ENCODE results near the gene SLFN12L. TPM values are rescaled to one million over a fixed set of nuclear protein-coding genes. Genes with fewer than 3 reads are reported as not detected.

Gene SLFN12L
- total RNA-seq, 4 donors from 2014 or later: 0.10 to 0.31 (median 0.15) TPM; not detected in 1

DNA sequence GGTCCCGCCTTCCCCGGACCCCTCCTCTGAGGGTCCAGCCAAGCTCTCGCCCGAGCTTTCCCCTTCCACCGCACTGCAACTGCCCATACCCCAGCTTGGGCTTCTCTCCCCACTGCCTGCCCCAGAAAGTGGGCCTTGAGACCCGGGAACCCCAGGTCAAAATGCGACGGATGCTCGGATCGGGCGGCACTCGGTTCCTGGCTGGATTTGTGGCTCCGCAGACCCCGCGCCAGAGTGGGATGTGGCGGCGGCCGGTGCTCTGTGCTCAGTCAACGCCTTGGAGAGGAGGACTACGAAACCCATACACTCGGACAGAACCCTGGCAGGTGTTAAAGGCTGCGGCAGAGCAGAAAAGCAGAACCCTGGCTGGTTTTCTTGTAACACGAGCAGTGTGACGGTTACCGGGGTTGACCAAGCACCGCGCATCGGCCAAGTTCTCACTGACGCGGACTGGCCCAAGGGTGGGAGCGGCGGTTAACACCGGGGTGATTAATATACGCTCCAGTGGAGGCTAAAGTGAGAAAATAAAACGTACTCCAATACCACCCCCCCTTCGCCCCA is 88.0 kb downstream of the SLFN12L start:
- Histone ChIP-seq H3K27me3 (peaks cover 28 to 47% (median 32%) of the 10 kb centered on the region in 3 donors), H3K4me3 (peak overlapping the region; percentile 4 to 62 (median 26)), H3K36me3 (no peaks in the 10 kb centered on the region), H3K27ac (no peak overlapping the region), H3K4me1 (peaks cover 3 to 5% of the 10 kb centered on the region in 2 donors), H3K9me3 (no peaks in the 10 kb centered on the region)
- peak in 1 of 2 donors; percentile 11 for ATAC-seq
- intact Hi-C loops (cut with DNase I; ENCODE audit: low total_unique reads) (no loop called here), in situ Hi-C loops (cut with MboI; ENCODE audit: low sequenced_read_pairs in 4 of 4) (loop anchor here in 1 of 4 donors (25.0 kb wide), 1 partner anchor 88 kb away; the partner anchor contains the start of gene SLFN12L)
- no peak for TF ChIP-seq POLR2A (IDR thresholded peaks at IDR 0.05)
- TF ChIP-seq, protein P1, sequence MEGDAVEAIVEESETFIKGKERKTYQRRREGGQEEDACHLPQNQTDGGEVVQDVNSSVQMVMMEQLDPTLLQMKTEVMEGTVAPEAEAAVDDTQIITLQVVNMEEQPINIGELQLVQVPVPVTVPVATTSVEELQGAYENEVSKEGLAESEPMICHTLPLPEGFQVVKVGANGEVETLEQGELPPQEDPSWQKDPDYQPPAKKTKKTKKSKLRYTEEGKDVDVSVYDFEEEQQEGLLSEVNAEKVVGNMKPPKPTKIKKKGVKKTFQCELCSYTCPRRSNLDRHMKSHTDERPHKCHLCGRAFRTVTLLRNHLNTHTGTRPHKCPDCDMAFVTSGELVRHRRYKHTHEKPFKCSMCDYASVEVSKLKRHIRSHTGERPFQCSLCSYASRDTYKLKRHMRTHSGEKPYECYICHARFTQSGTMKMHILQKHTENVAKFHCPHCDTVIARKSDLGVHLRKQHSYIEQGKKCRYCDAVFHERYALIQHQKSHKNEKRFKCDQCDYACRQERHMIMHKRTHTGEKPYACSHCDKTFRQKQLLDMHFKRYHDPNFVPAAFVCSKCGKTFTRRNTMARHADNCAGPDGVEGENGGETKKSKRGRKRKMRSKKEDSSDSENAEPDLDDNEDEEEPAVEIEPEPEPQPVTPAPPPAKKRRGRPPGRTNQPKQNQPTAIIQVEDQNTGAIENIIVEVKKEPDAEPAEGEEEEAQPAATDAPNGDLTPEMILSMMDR (IDR thresholded peaks at IDR 0.05 in 4 of 5, conservative IDR thresholded peaks at IDR 0.05 in 1 of 5): no peak
- no peak for DNase-seq

DNA sequence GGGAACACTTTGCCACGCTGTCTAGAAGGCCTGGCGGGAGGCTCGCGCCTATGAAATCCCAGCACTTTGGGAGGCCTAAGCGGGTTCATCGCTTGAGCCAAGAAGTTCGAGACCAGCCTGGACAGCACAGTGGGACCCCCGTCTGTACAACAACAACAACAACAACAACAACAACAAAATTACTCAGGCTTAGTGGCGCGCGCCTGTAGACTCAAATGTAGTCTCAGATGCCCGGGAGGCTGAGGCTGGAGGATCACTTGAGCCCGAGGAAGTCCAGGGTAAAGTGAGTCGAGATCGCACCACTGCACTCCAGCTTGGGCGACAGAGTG is 88.6 kb downstream of the SLFN12L start:
- Histone ChIP-seq H3K27me3 (peaks cover 28 to 47% (median 32%) of the 10 kb centered on the region in 3 donors), H3K4me3 (peak overlapping the region in 3 of 4 donors; percentile 58 to 74 (median 62)), H3K4me1 (peaks cover 3 to 5% of the 10 kb centered on the region in 2 donors), H3K27ac (no peak overlapping the region), H3K9me3 (no peaks in the 10 kb centered on the region), H3K36me3 (no peaks in the 10 kb centered on the region)
- in situ Hi-C loops (cut with MboI; ENCODE audit: low sequenced_read_pairs in 4 of 4): loop anchor here in 1 of 4 donors (25.0 kb wide), 1 partner anchor 88 kb away; the partner anchor contains the start of gene SLFN12L
- ATAC-seq: peak in 1 of 2 donors; percentile 44
- TF ChIP-seq, protein P1 (IDR thresholded peaks at IDR 0.05 in 4 of 5, conservative IDR thresholded peaks at IDR 0.05 in 1 of 5): no peak
- no peak for TF ChIP-seq POLR2A (IDR thresholded peaks at IDR 0.05)
- no peak for DNase-seq
- intact Hi-C loops (cut with DNase I; ENCODE audit: low total_unique reads): no loop called here

DNA sequence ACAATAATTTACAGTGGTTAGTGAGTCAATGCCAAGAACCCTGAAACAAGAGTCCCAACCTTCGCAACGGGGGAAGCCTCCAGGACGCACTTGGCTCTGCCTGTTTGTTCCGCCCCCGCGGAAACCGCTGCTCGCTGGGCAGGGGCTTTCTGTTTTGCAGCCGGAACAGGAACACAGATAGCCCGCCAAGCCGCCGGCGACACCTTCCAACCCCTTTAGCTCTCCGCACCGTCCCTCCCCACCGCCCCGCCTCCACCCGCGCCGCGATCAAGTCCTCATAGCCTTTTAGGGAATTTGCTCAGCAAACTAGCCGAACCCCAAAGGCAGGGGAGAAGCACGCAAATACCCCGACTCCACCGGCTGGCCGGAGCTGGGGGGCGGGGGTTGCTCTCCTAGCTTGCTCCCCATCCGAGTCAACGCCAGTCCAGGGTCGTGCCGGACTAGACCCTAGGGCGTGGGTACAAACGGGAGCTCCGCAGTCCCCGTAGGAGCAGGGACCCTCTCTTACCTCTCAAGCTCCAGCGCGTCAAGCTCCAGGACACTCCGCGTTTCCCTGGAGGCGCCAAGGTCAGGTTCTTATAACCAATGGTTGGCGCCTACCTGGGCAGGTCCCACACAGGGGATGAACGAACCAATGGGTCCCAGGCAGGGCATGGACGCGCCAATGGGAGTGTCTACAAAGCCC is 89.1 kb downstream of the SLFN12L start, which contains the start of gene SLFN13:
TSS of gene SLFN13 (minus strand) at position 553 of the 685 bp plus-strand sequence. CDS start 3,086 bp downstream, outside the sequence.
- DNase-seq (peak; percentile 9 to 30), ATAC-seq (peak in 1 of 2 donors; percentile 23)
- no peaks in the 10 kb centered on the region for H3K9me3 ChIP-seq
- peaks cover 28 to 44% (median 32%) of the 10 kb centered on the region in 3 donors for H3K27me3 ChIP-seq
- peaks cover 3 to 5% of the 10 kb centered on the region in 2 donors for H3K4me1 ChIP-seq
- peak within 1 kb of the TSS in 3 of 4 donors; percentile 32 to 47 (median 39) for H3K27ac ChIP-seq
- intact Hi-C loops (cut with DNase I; ENCODE audit: low total_unique reads): no loop called here
- TF ChIP-seq, protein P1 (IDR thresholded peaks at IDR 0.05 in 4 of 5, conservative IDR thresholded peaks at IDR 0.05 in 1 of 5): no peak
- TF ChIP-seq POLR2A (IDR thresholded peaks at IDR 0.05): peak in 1 of 2 donors; percentile 13
- no peaks in the 10 kb centered on the region for H3K36me3 ChIP-seq
- H3K4me3 ChIP-seq: peak within 1 kb of the TSS; percentile 51 to 74 (median 60)
- in situ Hi-C loops (cut with MboI; ENCODE audit: low sequenced_read_pairs in 4 of 4): loop anchor here in 1 of 4 donors (25.0 kb wide), 1 partner anchor 89 kb away; the partner anchor contains the start of gene SLFN12L

DNA sequence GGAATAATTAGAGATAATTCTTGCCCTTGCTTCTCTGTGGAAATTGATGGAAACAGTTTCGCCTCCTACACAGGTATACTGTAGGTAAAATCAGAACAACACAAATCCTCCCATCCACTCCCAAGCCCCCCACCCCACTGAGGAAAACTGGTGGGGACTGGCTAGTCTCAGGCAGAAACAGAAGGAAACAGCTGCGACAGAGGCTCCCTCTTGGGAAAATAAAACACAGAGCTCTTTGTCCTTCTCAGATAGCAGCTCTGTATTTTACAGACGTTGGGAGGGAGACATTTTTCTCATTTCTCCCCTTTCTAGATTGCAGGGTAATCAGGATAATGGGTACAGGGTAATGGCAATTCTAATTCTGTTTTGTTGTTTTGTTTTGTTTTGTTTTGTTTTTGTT is 90.0 kb downstream of the SLFN12L start:
- Histone ChIP-seq H3K36me3 (no peaks in the 10 kb centered on the region), H3K27me3 (peaks cover 28 to 42% (median 32%) of the 10 kb centered on the region in 3 donors), H3K27ac (peak overlapping the region in 1 of 4 donors; percentile 47), H3K9me3 (no peaks in the 10 kb centered on the region), H3K4me1 (peaks cover 3 to 5% of the 10 kb centered on the region in 2 donors), H3K4me3 (peak overlapping the region in 3 of 4 donors; percentile 58 to 74 (median 62))
- no peak for ATAC-seq
- intact Hi-C loops (cut with DNase I; ENCODE audit: low total_unique reads) (no loop called here), in situ Hi-C loops (cut with MboI; ENCODE audit: low sequenced_read_pairs in 4 of 4) (loop anchor here in 1 of 4 donors (25.0 kb wide), 1 partner anchor 90 kb away; the partner anchor contains the start of gene SLFN12L)
- no peak for DNase-seq
- TF ChIP-seq, protein P1 (IDR thresholded peaks at IDR 0.05 in 4 of 5, conservative IDR thresholded peaks at IDR 0.05 in 1 of 5): no peak
- no peak for TF ChIP-seq POLR2A (IDR thresholded peaks at IDR 0.05)
